ENCODE data around the gene ADARB2.
"Not testable (repeated sequence)": the region's sequence is repeated elsewhere in the genome, so short reads cannot be mapped to it uniquely, and the experiment has no call there.

Gene ADARB2

DNA sequence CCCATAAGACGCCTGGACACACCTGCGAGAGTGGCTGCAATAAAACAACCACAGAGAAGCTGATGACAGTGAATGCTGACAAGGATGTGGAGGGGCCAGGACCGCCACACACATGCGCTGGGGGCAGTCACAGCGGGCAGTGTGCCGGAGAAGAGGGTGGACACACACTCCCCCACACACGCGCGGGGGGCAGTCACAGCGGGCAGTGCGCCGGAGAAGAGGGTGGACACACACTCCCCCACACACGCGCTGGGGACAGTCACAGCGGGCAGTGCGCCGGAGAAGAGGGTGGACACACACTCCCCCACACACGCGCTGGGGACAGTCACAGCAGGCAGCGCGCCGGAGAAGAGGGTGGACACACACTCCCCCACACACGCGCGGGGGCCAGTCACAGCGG lies 273.4 kb downstream of the ADARB2 start:
- DNase-seq (ENCODE audit: low spot score) = not testable (repeated sequence)

DNA sequence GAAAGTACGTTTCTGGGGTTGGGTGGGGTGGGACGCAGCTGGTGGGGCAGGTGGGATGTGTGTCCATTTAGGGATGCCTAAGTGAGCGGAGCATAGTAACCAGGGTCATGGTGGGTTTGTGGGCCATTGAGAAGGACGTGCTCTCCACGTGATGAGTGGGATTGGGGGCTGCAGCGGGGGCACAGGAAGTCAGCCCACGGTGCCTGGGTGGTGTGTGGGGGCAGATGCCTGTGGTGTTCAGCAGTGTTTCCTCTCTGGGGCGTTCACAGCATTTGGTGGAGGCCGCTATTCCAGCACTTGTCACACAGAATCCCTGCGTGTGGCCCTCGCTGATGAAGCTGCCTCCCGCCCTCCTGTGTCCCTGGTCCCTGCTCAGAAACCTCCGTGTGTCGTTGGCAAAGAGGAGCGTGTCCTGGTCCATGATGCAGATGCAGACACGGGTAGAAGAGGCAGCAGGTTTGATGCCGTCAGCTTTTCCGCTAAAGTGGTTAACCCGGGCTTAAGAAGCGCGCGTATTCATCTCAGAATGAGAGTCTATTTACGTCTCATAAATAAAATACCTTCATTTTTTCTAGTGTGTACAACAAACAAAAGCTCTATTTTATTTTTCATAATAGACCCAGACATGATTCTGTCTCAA lies 274.2 kb downstream of the ADARB2 start:
- DNase-seq (ENCODE audit: low spot score) = no peak

DNA sequence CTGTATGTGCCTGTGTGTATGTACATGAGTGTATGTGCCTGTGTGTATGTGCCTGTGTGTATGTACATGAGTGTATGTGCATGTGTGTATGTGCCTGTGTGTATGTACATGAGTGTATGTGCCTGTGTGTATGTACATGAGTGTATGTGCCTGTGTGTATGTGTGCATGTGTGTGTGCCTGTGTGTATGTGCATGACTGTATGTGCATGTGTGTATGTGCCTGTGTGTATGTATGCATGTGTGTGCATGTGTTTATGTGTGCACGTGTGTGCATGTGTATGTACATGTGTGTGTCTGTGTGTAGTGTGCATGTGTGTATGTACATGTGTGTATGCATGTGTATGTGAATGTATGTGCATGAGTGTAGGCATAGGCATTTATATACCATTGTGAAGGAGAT lies 274.8 kb downstream of the ADARB2 start:
- DNase-seq (ENCODE audit: low spot score) = no peak

DNA sequence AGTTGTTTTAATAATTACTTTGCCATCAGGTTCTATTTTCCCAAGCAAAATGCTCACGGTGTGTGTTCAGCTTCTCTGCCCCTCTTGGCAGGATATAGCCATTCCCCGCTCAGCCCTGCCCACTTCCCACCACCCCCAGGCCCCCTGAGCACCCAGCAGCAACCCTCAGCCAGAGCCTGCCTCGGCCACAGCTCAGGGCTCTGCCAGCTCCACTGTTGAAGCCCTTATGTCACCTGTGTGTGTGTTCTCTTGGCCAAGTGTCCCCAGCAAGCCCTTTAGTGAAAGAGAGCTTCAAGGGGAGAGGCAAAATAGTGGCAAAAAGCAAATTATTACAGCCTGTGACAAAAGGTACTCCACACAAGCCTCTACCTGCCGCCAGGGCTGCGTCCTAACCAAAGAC lies 275.3 kb downstream of the ADARB2 start:
- no peak for DNase-seq (ENCODE audit: low spot score)

DNA sequence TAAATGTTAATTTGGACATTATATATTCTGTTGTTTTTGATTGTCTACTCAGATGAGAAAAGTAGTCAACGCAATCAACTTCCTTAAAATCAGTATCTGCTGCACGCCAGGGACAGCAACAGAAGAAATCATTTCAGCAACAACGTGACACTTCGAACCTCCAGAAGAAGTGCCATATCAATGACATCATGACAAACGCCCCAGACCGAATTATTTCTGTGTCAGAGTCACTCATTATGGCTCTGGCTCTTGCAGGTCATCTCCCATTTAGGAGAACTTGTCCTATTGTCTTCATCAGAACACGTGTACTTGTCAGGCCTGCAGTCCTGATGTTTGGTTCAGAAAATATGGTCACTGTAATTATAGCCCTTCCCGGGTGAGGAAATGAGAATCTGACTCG lies 276.3 kb downstream of the ADARB2 start:
- DNase-seq (ENCODE audit: low spot score) = no peak

DNA sequence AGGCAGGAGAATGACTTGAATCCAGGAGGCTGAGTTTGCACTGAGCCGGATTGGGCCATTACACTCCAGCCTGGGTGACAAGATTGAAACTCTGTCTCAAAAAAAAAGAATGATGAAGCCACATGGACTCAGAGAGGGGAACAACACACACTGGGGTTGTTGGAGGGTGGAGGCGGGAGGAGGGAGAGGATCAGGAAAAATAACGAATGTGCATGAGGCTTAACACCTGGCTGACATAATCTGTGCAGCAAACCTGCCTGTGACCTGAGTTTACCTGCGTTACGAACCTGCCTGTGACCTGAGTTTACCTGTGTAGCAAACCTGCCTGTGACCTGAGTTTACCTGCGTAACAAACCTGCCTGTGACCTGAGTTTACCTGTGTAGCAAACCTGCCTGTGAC lies 277.7 kb downstream of the ADARB2 start:
- DNase-seq (ENCODE audit: low spot score) = not testable (repeated sequence)

DNA sequence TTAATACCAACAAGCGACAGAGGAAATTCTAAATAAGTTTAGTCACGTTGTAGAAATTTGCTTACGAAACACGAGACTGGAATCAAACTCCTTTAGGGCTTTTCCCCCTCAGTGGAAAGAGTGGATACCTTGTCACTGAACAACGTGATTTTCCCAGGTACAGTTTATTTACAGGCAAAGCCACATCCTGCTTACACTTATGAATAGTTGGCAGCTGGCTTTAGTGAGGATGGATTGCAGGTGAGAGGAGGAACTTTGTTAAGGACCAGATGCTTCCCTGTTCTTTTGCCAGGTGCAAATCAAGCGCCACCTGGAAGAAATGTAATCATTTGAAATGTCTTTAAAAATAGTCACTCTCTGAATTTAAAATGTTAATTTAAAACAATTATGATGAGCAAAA lies 282.4 kb downstream of the ADARB2 start:
- no peak for DNase-seq (ENCODE audit: low spot score)

DNA sequence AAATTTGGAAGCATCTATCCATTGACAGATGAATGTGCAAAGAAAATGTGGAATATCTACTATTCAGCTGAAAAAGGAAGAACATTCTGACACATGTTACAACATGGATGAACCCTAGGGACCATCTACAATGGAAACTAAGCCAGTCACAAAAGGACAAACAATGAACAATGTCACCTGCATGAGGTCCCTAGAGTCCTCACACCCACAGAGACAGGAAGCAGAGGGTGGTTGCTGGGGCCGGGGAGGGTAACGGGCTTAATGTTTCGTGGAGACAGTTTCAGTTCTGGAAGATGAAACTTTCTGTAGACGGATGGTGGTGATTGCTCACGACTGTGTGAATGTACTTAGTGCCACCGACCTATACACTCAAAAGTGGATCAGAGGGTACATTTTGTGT lies 282.9 kb downstream of the ADARB2 start:
- DNase-seq (ENCODE audit: low spot score) = no peak

DNA sequence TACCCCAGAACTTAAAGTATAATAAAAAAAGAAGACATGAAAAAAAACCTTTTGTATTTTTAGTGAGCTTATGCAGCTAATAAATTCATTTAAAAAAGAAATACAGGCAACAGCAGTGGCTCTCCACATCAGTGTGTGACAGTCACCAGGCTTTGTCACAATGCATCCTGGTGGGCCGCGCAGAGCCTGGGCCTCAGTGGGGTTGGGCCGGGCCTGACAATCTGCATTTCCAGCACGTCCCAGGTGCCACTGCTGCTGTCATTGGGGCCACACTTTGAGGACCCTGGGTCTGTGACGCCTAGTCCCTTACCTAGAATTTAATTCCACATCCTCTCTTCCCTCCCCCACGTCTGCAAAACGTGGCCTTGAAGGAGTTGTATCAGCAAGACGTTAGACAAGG lies 284.5 kb downstream of the ADARB2 start:
- DNase-seq (ENCODE audit: low spot score) = no peak

DNA sequence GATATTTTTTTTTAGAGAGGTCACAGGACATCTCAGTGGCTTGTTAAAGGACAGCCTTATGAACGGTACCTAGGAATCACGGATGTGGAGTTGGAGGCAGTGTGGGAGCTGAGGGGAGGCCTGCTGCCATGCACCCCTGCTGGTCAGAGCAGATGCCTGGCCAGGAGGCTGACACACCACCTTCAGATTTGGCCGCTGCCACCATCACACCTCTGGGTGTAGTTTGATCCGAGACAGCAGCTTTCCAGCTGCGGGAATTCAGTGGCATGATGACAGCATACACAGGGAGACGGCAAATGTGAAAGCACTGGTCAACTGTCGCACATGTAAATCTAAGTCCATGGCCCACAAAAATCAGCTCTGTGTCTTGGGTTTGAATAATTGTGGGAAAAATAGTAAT lies 285.4 kb downstream of the ADARB2 start:
- DNase-seq (ENCODE audit: low spot score) = no peak

DNA sequence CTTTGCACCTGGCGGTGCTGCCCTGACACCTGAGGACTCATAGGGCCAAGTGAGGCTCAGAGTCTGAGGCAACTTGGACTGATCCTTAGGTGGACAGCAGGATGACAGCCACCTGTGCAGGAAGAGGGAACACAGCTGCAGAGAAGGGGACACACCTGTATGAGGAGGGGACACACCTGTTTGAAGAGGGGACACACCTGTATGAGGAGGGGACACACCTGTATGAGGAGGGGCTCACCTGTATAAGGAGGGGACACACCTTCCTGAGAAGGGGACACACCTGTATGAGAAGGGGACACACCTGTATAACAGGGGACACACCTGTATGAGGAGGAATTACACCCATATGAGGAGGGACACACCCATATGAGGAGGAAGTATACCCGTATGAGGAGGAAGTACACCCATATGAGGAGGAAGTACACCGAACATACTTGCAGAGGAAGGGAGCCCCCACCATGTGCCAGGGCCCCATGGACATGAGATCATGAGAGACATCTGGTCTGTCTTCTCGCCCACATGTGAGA lies 285.9 kb downstream of the ADARB2 start:
- DNase-seq (ENCODE audit: low spot score) = no peak

DNA sequence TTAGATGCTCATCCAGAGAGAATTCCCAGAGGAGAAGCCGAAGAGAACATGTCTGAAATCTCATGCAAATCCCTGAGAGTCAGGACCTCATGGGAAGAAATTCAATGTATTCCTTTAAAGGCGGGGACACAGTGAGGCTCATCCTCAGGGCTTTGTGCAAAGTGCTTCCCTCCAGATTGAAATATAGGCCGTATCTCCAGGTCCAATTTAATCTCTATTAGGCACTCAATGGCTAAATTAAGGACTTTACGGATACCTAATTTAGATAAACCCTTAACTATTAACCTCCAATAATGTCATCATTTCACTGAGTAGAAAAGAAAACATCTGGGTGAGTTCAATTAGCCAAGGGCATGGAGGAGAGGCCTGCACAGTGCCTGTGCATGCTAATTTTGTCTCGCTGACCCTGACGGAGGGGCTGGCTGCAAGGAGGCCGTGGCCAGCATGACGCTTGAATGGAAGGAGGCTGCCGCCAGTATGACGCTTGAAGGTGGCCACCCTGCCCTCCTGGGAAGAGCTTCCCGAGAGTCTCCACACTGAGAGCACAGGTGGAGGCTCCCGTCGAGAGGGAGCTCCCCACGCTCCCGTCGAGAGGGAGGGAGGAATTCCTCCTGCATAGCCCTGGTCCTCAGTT lies 287.6 kb downstream of the ADARB2 start:
- DNase-seq (ENCODE audit: low spot score) = no peak

DNA sequence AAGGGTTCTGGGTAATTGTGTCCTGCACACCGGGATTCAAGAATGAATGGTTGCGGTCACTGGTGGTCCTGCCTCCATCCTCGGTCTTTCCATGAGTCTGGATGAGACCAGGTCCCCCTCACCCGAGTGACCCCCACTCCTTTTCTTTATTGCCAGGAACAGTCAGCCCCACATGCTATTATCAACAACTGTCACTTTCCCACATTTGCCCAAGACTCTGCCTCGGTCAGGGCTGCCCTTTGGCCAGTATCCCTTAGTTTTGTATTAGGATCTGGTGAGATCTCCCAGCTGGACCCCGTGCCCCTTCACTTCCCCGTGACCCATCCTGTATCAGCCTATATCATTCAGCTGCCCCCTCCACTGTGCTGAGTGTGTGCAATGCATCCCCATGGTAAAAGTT lies 288.3 kb downstream of the ADARB2 start:
- DNase-seq (ENCODE audit: low spot score) = no peak

DNA sequence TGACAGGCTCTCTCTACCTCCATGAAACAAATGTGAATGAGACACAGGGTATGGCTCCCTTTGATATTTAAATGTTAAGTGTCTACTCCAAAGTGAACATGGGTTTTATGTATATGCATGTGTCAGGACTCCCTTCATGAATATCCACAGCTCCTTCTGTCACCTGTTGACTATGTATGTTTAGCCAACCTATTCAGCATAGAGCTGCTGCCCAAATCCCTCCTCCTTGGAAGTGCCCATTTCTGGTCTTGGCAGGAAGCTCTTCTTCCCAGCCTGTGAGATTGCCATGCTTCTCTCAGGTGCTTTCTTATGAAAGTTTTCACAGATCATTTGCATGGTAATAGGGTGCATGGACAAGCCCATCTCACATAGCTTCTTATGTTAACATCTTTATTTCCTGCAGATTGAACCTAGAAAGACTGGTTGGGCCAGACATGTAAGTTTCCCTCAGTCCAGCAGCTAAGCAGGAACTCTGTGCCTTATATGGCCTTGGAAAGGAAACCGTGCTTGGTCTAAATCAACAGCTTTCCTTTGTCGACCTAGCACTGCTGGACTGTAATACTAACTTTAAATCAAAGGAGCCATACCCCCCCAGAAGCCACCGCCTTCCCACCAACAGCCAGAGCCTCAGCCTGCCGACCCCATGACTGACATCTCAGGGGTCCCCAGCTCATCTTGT lies 288.9 kb downstream of the ADARB2 start:
- DNase-seq (ENCODE audit: low spot score) = no peak

DNA sequence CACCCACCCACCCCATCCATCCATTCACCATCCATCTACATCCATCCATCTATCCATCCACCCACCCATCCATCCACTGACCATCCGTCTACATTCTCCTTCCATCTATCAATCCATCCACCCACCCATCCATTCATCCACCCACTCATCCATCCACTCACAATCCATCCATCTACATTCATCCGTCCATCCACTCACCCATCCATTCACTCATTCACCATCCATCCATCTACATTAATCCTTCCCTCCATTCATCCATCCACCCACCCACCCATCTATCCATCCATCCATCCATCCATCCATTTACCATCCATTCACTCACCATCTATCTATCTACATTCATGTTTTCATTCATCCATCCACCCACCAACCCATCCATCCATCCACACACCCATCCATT lies 292.5 kb downstream of the ADARB2 start:
- no peak for DNase-seq (ENCODE audit: low spot score)

DNA sequence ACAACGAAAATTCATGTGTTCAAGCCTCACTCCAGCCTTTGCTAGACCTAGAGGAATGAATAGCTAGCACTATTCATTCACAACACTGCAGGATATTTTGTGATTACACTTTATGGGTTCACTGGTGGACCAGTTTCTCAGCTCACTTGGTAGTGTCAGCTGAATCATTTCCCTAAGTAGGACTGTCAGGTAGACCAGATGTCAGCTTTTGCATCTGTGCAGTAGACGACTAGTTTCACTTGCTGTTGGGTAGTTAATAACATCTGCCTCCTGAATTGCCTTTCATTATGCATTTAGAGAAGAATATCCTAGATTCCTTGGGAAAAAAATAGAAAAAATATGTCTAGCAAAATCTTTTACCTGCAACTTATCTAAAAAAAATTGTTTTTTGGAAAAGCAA lies 296.4 kb downstream of the ADARB2 start:
- no peak for DNase-seq (ENCODE audit: low spot score)

DNA sequence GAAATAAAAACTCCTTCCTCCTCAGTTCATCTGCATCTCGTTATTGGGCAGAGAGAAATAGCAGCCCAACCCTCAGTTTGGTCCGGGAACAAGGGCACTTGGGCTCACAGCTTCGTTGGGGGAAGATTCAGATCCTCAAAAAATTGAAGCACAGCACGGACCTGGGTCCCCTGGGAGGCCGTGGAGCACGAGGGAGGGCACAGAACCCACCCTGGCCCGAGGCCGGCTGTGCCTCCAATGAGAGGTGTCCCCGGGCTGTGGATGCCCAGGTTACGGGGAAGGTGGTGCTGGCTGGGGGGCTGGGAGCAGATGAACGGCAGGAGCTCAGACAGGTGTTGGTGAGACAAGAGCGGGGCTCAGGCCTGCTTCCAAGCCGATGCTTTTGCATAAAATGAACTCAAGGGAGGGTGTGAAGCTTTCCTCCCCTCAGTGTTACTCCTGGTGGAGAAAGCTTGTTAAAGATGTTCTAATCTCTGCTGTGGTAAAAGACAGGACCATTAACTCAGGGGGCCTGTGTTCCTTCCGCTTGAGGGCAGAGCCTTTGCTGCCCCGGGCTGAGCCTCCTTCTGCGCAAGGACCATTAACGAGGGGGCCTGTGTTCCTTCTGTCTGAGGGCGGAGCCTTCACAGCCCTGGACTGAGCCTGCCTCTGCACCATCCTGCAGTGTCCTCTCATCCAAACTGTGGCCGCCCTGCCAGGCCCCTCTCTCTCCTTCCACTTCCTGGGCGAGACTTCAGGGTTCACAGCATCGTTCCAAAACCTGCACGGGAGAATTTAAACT lies 302.2 kb downstream of the ADARB2 start:
- no peak for DNase-seq (ENCODE audit: low spot score)

DNA sequence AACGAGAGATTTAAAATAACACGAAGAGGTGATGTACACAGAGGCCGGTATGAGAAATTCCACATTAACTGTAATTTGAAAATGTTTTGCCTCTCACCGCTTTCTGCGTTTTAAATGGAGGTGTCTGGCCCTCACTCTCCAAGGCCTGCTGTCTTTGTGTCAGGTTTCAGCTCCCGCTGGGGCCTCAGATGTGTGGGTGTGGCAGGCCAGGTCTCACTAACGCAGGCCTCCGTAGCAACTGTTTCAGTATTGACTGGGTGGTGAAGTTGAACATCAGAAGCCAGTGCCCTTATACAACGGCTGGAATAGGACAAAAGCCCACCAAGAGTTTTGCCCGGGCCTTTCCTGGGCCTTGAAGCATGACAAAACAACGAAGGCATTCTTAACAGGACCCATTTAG lies 303.1 kb downstream of the ADARB2 start:
- DNase-seq (ENCODE audit: low spot score) = no peak

DNA sequence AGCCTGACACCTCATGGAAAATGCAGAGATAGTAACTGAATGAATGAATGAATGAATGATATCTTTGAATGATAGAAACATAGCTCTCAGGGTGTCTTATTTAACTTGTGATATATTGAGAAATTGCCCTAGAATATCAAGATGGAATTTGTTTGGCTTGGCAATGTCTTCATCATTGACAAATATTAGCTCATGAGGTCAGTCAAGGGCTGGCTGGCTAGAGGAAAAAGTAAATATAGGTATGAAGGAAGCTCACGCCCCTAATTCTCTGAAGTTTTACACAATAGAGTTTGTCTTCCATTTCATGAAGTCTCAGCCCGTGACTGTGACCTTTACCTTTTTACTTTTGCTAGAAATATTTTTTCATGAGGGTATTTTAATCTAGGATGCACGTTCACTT lies 305.2 kb downstream of the ADARB2 start:
- no peak for DNase-seq (ENCODE audit: low spot score)

DNA sequence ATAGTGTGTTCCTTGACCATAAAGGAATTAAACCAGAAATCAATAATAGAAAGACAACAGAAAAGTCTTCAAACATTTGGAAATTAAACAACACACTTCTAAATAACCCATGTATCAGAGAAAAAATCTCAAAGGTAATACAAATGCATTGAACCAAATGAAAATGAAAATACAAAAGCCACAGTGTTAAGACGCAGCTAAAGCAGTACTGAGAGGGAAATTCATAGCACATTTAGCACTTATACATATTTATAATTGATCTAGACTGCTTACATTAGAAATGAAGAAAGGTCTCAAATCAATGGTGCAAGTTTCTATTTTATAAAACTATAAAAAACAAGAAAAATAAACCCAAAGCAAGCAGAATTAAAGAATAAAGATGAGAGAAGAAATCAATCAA lies 306.1 kb downstream of the ADARB2 start:
- no peak for DNase-seq (ENCODE audit: low spot score)

DNA sequence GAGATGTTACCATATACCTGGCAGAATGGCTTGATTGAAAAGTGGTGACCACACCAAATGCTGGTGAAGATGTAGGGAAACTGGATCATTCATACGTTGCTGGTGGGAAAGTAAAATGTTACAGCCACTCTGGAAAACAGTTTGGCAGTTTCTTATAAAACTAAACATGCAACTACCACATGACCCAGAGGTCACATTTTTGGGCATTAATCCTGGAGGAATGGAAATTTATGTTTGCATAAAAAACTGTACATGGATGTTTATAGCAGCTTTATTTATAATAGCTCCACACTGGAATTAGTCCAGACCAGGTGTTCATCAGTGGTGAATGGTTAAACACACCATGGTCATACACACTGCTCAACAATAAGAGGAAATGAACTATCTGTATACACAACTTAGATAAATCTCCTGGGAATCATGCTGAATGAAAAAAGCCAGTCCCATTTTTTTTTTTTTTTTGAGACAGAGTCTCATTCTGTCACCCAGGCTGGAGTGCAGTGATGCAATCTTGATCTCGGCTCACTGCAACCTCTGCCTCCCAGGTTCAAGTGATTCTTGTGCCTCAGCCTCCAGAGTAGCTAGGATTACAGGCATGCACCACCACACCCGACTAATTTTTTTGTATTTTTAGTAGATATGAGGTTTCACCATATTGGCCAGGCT lies 309.7 kb downstream of the ADARB2 start:
- DNase-seq (ENCODE audit: low spot score) = not testable (repeated sequence)

DNA sequence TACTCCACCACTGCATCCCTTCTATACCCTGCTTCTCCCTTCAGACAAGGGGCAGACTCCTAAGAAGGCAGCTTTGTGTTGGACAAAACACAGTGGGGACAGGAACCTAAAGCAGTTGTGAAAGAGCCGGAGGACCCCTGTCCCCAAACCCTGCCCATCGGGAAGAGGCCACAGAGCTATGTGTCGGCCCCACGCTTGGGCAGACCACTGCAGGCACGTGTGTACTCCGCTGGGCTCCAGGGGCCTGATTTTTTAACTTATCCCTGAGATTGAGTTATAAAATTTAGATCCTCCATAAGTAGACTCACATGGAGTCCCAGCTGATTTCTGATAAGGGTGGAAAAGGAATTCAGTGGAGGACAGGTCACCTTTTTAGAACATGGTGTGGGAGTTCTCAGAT lies 310.5 kb downstream of the ADARB2 start:
- DNase-seq (ENCODE audit: low spot score) = no peak

All from GM03348 (cell line).